ENCODE data around the gene ABCA1.

DNA sequence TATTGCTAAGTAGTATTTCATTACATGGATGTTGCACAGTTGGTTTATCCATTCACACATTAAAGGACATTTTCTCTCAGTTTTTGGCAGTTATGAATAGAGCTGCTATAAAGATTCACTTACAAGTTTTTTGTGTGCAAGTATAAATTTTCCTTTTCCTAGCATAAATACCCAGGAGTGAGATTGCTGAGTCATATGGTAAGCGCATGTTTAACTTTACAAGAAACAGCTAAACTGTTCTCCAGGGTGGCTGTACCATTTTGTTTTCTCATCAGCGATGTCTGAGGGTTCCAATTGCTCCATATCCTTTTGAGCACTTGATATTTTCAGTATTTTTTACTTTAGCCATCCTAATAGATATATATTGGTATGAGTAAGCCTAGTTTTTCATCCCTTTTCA lies 16.4 kb upstream of the ABCA1 start:
- no peak for TF ChIP-seq POLR2A (IDR thresholded peaks at IDR 0.05)
- TF ChIP-seq, protein P1, sequence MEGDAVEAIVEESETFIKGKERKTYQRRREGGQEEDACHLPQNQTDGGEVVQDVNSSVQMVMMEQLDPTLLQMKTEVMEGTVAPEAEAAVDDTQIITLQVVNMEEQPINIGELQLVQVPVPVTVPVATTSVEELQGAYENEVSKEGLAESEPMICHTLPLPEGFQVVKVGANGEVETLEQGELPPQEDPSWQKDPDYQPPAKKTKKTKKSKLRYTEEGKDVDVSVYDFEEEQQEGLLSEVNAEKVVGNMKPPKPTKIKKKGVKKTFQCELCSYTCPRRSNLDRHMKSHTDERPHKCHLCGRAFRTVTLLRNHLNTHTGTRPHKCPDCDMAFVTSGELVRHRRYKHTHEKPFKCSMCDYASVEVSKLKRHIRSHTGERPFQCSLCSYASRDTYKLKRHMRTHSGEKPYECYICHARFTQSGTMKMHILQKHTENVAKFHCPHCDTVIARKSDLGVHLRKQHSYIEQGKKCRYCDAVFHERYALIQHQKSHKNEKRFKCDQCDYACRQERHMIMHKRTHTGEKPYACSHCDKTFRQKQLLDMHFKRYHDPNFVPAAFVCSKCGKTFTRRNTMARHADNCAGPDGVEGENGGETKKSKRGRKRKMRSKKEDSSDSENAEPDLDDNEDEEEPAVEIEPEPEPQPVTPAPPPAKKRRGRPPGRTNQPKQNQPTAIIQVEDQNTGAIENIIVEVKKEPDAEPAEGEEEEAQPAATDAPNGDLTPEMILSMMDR (IDR thresholded peaks at IDR 0.05) = no peak

Data from upper lobe of left lung (tissue), 4 donors.